ENCODE measurements around the gene CYLD.

The CYLD gene

GRCh38 chr16:50741781-50742575, at the start of gene CYLD:
Gene CYLD, plus strand, starts transcription at chr16:50742086. Its CDS starts 7,613 bp downstream, at chr16:50749699.
- DNase-seq (ENCODE audit: low read depth in 1 of 2, low spot score in 1 of 2), result peak; percentile 97 to 100

- DNase-seq (ENCODE audit: low read depth in 1 of 2, low spot score in 1 of 2), result no peak
Observed at GRCh38 chr16:50692644-50692998, 49.3 kb upstream of the CYLD start.

DNA sequence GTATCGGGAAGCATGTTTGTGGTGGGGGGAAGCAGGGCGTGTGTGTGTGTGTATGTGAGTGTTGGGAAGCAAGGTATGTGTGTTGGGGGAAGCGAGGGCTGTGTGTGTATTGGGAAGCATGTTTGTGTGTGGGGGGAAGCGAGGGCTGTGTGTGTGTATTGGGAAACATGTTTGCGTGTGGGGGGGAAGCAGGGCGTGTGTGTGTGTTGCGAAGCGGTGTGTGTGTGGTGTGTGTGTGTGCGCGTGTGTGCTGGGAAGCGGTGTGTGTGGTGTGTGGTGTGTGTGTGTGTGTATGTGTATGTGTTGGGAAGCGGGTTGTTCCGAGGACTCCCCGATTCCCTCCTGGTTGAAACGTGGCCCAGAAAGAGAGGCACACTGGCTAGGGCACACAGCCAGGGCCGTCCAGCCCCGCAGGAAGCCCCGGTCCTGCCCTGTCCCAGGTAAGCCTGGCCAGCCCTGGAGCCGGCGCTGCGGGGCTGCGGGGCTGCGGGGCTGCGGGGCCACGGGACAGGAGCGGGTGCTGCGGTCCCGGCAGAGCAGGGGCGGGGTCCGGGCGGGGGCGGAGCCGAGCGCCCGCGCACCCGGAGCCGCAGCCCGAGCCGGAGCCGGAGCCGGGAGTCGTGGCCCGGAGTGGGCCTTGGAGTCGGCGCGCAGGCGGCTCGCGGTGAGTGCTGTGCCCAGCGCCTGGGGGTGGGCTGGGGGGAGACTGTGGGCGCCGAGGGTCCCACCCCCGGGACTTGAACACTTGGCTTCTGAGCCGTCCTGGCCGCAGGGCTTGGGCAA, 48.7 kb upstream of the CYLD start, which contains the start of gene NOD2:
TSS of gene NOD2 (plus strand) at position 608 of the 783 bp plus-strand sequence. CDS start 5,890 bp downstream, outside the sequence.
- DNase-seq (ENCODE audit: low read depth in 1 of 2, low spot score in 1 of 2), result no peak

DNA sequence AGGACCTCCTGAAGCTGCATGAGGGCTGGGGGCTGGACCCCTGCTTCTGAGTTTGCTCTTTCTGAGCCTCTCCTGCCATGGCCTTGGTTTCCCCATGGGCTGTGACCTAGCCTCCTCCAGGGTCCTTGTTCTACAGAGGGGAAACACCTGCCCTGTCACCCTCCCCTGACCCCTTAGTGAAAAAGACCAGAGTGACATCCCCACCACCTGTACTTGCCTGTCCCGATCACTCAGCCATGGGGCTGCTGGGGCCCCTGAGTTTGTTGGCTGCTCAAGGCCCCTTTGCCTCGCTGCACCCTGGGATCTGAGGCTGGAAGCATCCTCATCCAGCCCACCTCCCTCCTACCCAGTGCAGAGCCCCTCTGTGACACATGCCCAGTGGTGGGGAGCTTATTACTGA, 47.7 kb upstream of the CYLD start:
- DNase-seq (ENCODE audit: low read depth in 1 of 2, low spot score in 1 of 2), result no peak

- no peak for DNase-seq (ENCODE audit: low read depth in 1 of 2, low spot score in 1 of 2)
Observed at GRCh38 chr16:50695017-50696000, 46.6 kb upstream of the CYLD start.

DNA sequence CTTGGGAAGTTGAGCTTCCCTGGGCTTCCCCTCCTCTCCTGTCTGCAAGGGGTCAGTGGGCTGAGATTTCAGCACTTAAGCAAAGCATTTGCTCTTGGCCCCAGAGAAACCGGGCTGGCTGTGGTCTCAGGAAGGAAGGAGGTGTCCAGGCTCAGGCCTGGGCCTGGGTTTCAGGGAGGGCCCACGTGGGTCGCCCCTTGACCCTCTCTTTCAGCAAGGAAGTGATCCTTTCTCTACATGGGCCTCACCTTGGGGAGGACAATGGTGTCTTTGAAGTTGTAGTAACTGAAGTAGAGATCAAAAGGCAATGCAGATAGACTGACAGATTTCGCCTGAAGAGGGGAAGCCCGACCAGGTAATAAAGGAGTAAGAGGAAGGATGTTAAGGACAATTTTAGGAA, 45.8 kb upstream of the CYLD start:
- DNase-seq (ENCODE audit: low read depth in 1 of 2, low spot score in 1 of 2), result no peak

DNA sequence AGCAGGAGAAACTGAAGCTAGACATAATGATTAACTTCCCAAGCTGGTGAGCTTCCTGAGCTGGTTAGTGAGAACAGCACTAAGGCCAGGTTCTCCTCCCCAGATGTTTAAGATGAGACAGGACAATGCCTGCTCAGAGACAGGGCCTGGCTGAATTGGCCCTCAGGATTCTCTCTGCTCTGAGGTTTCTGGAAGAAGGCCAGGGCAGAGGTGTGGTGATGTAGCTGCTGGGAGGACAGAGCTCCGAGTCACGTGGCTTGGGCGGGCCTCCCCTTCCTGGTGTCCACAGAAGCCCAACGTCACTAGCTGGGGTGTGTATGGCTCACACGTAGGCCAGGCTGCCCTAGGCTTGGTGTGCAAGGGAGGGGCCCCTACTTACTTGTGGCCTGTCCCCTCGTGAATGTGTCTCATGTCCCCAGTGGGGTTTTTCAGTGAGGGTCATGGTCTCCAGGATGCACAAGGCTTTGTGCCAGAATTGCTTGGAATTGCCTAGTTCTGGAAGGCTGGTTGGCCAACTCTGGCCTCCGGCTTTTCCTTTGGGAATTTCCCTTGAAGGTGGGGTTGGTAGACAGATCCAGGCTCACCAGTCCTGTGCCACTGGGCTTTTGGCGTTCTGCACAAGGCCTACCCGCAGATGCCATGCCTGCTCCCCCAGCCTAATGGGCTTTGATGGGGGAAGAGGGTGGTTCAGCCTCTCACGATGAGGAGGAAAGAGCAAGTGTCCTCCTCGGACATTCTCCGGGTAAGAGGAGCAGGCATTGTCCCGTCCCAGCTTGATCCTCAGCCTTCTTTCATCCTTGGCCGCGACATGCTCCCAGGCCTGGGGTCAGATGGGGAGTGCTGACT, 45.1 kb upstream of the CYLD start:
- DNase-seq (ENCODE audit: low read depth in 1 of 2, low spot score in 1 of 2), result no peak

- no peak for DNase-seq (ENCODE audit: low read depth in 1 of 2, low spot score in 1 of 2)
Observed at GRCh38 chr16:50697421-50697715, 44.5 kb upstream of the CYLD start.

GRCh38 chr16:50697881-50698767, 43.8 kb upstream of the CYLD start:
- DNase-seq (ENCODE audit: low read depth in 1 of 2, low spot score in 1 of 2), result peak; percentile 42

DNA sequence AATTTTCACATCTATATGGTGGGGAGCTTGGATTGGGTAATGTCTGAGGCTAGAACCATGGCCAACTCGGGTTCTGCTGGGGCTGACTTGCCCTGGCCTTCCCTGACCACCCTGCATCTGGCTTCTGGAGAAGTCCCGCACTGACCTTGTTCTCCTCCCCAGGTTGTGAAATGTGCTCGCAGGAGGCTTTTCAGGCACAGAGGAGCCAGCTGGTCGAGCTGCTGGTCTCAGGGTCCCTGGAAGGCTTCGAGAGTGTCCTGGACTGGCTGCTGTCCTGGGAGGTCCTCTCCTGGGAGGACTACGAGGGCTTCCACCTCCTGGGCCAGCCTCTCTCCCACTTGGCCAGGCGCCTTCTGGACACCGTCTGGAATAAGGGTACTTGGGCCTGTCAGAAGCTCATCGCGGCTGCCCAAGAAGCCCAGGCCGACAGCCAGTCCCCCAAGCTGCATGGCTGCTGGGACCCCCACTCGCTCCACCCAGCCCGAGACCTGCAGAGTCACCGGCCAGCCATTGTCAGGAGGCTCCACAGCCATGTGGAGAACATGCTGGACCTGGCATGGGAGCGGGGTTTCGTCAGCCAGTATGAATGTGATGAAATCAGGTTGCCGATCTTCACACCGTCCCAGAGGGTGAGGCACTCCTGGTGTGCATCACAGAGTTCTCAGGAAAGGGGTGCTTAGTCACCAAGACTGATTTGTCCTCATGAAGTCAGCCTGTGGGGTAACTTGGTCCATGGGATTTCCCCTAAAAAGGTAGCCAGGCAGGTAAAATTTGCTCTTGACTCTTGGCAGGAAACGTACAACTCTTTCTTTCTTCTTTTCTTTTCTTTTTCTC, 42.3 kb upstream of the CYLD start:
- DNase-seq (ENCODE audit: low read depth in 1 of 2, low spot score in 1 of 2), result peak; percentile 45 to 75

- DNase-seq (ENCODE audit: low read depth in 1 of 2, low spot score in 1 of 2), result no peak
Observed at GRCh38 chr16:50702725-50703124, 39.2 kb upstream of the CYLD start.

- no peak for DNase-seq (ENCODE audit: low read depth in 1 of 2, low spot score in 1 of 2)
Observed at GRCh38 chr16:50704245-50704644, 37.6 kb upstream of the CYLD start.

DNA sequence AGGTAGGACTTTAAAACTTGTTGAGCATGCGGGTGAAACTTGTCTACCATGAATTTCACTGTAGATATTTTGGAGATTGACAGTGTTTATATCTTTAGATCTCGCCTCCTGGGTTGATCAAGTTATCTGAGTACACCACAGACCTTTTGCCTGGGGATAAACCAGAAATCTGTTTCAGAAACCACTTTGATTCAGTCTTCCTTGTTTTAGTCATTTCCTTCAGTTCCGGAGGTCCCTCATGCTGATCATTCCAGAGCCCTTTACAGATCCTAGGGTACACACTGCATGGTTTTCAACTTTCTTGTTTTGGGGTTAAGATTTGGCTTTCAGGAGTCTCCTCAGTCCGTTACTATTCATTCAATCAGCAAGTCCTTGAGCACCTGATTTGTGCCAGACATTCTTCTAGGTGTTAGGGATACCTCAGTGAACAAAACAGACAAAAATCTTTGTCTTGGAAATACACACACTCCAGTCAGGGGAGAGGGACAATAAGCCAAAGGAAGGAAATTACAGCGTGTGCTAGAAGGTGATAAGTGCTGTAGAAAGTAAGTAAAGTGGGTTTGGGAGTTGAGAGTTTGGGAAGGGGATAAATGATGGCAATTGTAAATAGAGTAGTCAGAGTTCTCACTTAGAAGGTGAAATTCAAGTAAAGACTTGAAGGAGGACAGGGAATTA, 36.3 kb upstream of the CYLD start:
- no peak for DNase-seq (ENCODE audit: low read depth in 1 of 2, low spot score in 1 of 2)

GRCh38 chr16:50706250-50706649, 35.6 kb upstream of the CYLD start:
- DNase-seq (ENCODE audit: low read depth in 1 of 2, low spot score in 1 of 2), result no peak

- no peak for DNase-seq (ENCODE audit: low read depth in 1 of 2, low spot score in 1 of 2)
Observed at GRCh38 chr16:50708373-50709060, 33.4 kb upstream of the CYLD start.

- no peak for DNase-seq (ENCODE audit: low read depth in 1 of 2, low spot score in 1 of 2)
Observed at GRCh38 chr16:50709061-50709684, 32.7 kb upstream of the CYLD start.

DNA sequence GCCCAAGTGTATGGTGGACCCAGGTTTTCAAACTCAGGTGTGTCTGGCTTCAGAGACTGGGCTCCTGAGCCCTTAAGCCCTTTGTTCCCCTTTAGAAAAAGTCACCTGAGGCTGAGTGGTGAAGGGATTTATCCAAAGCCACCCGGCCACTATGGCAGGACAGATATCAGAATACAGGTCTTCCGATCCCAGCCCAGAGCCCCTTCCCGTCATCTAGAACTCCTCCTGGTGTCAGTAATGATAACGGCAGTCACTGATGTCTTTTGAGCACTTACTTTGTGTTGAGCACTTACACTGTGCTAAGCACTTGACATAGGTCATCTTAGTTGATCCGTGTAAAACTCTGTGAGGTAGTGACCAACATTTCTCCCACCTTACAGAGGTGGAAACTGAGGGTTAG, 31.9 kb upstream of the CYLD start:
- no peak for DNase-seq (ENCODE audit: low read depth in 1 of 2, low spot score in 1 of 2)
